GM23338 (cell line): Measurements from ENCODE around the gene ASPDH. TPM values are rescaled to one million over a fixed set of nuclear protein-coding genes. Genes with fewer than 3 reads are reported as not detected.

Source experiments
- ATAC-seq: fragments of 200-7000 bp; cut with Tn5 transposase; 3 replicates; pipeline ENCODE4 v1.9.1; 2020
- DNase-seq: peaks from one replicate; pipeline ENCODE4 v3.0.0-alpha.2; 2015; ENCODE audit warnings: low spot score
- H2AFZ ChIP-seq: fragments of 200-600 bp; sonication (generic); 2 replicates; pipeline ENCODE4 v1.8.0; 2016; ENCODE audit warnings: antibody characterized with exemption, mild to moderate bottlenecking, moderate library complexity
- H3F3A ChIP-seq: fragments of 200-600 bp; sonication (generic); replicated peaks from 2 replicates; pipeline ENCODE4 v1.8.0; 2017; ENCODE audit warnings: antibody characterized with exemption, mixed run types, low read depth
- H3K27ac ChIP-seq: fragments of 200-600 bp; sonication (generic); 2 replicates; pipeline ENCODE4 v1.6.1; 2016; ENCODE audit warnings: low read depth
- H3K27me3 ChIP-seq: fragments of 200-600 bp; sonication (generic); 2 replicates; pipeline ENCODE4 v1.8.0; 2016; ENCODE audit warnings: mild to moderate bottlenecking, mixed run types, moderate library complexity; ENCODE audit not compliant: insufficient read depth
- H3K36me3 ChIP-seq: fragments of 200-600 bp; sonication (generic); 2 replicates; pipeline ENCODE4 v1.8.0; 2016; ENCODE audit warnings: mild to moderate bottlenecking; ENCODE audit not compliant: insufficient read depth
- H3K4me1 ChIP-seq: fragments of 200-600 bp; sonication (generic); 2 replicates; pipeline ENCODE4 v1.8.0; 2016; ENCODE audit warnings: mild to moderate bottlenecking, moderate library complexity; ENCODE audit not compliant: insufficient read depth
- H3K4me2 ChIP-seq: fragments of 200-600 bp; sonication (generic); 2 replicates; pipeline ENCODE4 v1.7.1; 2017; ENCODE audit warnings: mixed run types
- H3K4me3 ChIP-seq: fragments of 200-600 bp; sonication (generic); 2 replicates; pipeline ENCODE4 v1.6.1; 2016; ENCODE audit warnings: mixed run types
- H3K79me2 ChIP-seq: fragments of 200-600 bp; sonication (generic); replicated peaks from 2 replicates; pipeline ENCODE4 v1.8.0; 2017; ENCODE audit warnings: mild to moderate bottlenecking; ENCODE audit not compliant: insufficient read depth
- H3K9me2 ChIP-seq: fragments of 200-600 bp; sonication (generic); 2 replicates; pipeline ENCODE4 v1.8.0; 2017; ENCODE audit not compliant: insufficient read depth
- H4K20me1 ChIP-seq: fragments of 200-600 bp; sonication (generic); replicated peaks from 2 replicates; pipeline ENCODE4 v1.8.0; 2017; ENCODE audit warnings: mild to moderate bottlenecking; ENCODE audit not compliant: insufficient read depth
- H3K27ac Mint-ChIP-seq: 2 replicates; pipeline ENCODE4 v1.8.0; 2020; ENCODE audit warnings: inconsistent platforms, mild to moderate bottlenecking, moderate library complexity, mixed read lengths
- H3K27me3 Mint-ChIP-seq: 3 replicates; pipeline ENCODE4 v1.8.0; 2022; ENCODE audit warnings: low read depth, mild to moderate bottlenecking, moderate library complexity, mixed read lengths, inconsistent platforms; ENCODE audit not compliant: insufficient read depth, poor library complexity
- H3K36me3 Mint-ChIP-seq: 3 replicates; pipeline ENCODE4 v1.8.0; 2021; ENCODE audit warnings: low read depth, mild to moderate bottlenecking, inconsistent platforms, moderate library complexity, mixed read lengths
- H3K4me1 Mint-ChIP-seq: 3 replicates; pipeline ENCODE4 v1.8.0; 2020; ENCODE audit warnings: mild to moderate bottlenecking, inconsistent platforms, mixed read lengths
- H3K4me3 Mint-ChIP-seq: 3 replicates; pipeline ENCODE4 v1.8.0; 2021; ENCODE audit warnings: moderate library complexity, mild to moderate bottlenecking, inconsistent platforms, mixed read lengths
- H3K9me3 Mint-ChIP-seq: 3 replicates; pipeline ENCODE4 v1.8.0; 2020; ENCODE audit warnings: moderate library complexity, mild to moderate bottlenecking, inconsistent platforms, mixed read lengths
- CREB1 ChIP-seq: fragments of 250-450 bp; sonication (Bioruptor Pico); IDR thresholded peaks from 2 replicates; pipeline ENCODE4 v1.5.0; 2020; ENCODE audit warnings: low read depth, mild to moderate bottlenecking, moderate library complexity
- EZH2 ChIP-seq: fragments of 200-600 bp; sonication (generic); IDR thresholded peaks from one replicate; pipeline ENCODE4 v1.8.0; 2017; ENCODE audit warnings: antibody characterized with exemption, mild to moderate bottlenecking, low read depth; ENCODE audit not compliant: unreplicated experiment
- EZH2phosphoT487 ChIP-seq: fragments of 200-600 bp; sonication (generic); IDR thresholded peaks from one replicate; pipeline ENCODE4 v1.8.1; 2018; ENCODE audit warnings: antibody characterized with exemption; ENCODE audit not compliant: unreplicated experiment
- JUNB ChIP-seq: IDR thresholded peaks from one replicate; pipeline ENCODE4 v1.6.1; 2016; ENCODE audit warnings: antibody characterized with exemption; ENCODE audit not compliant: unreplicated experiment
- POLR2AphosphoS5 ChIP-seq: IDR thresholded peaks from 2 replicates; pipeline ENCODE4 v1.6.1; 2016; ENCODE audit warnings: antibody characterized with exemption, low read depth
- STAT1 ChIP-seq: IDR thresholded peaks from one replicate; pipeline ENCODE4 v1.6.1; 2016; ENCODE audit warnings: antibody characterized with exemption; ENCODE audit not compliant: unreplicated experiment
- ZNF331 ChIP-seq: fragments of 250-450 bp; sonication (Bioruptor Pico); IDR thresholded peaks from 2 replicates; pipeline ENCODE4 v1.5.0; 2020; ENCODE audit warnings: low read depth, mild to moderate bottlenecking, moderate library complexity
- polyA plus RNA-seq: library from polyadenylated mRNA; unstranded; fragments of >200 nt; fragmentation: Nextera tagmentation; extraction: Ambion mirVana; gene quantifications from 2 replicates; pipeline ENCODE4 v1.2.1, GENCODE V29; 2016
- total RNA-seq: library from RNA; depleted of rRNA; stranded (reverse); fragments of >200 nt; shearing (Covaris generic); gene quantifications from 2 replicates; pipeline ENCODE4 v1.2.3, GENCODE V29; 2014
- TF ChIP-seq, protein P1 (sequence below): IDR thresholded peaks from one replicate; pipeline ENCODE4 v1.6.1; 2018; ENCODE audit warnings: antibody characterized with exemption; ENCODE audit not compliant: unreplicated experiment

The ASPDH gene
- total and polyA plus RNA-seq, 2 experiments from 2014 or later = not detected

DNA sequence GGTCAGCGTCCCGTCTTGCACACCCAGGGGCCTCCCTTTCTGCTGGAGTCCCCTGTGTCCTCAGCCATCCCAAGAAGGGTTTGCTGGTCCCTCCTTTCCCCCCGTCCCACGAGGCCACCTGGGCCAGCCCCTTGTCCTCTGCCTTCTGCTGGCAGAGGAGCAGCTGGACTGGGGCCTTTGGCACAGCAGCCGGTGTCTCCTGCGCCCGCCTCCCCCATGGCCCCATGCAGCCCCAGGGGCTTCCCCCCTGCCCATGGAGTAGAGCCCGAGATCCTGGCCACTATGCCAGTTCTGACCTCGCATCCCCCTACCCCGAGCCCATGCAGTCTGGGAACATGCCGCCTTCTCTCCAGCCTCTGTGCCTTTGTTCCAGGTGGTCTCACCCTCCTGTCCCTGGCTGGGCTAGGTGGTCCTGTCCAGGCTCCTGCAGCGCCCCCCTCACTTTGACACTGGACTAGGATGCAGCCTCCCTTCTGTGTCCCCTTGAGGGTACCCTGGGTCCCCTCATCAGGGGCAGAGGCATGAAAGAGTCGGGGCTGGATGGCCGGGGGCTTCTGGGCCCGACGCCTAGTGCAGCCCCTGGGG, 31.4 kb downstream of the ASPDH start:
- no peak overlapping the region for H3K4me3 ChIP-seq
- peaks cover 10% of the 10 kb centered on the region for H3K27me3 ChIP-seq
- peaks cover 19% of the 10 kb centered on the region for H3K79me2 ChIP-seq
- peaks cover 5% of the 10 kb centered on the region; the same call in 1 of the 2 replicates for H3K4me1 ChIP-seq
- no peaks in the 10 kb centered on the region for H3F3A ChIP-seq
- H2AFZ ChIP-seq = no peak overlapping the region
- no peak for TF ChIP-seq EZH2
- TF ChIP-seq, protein P1, sequence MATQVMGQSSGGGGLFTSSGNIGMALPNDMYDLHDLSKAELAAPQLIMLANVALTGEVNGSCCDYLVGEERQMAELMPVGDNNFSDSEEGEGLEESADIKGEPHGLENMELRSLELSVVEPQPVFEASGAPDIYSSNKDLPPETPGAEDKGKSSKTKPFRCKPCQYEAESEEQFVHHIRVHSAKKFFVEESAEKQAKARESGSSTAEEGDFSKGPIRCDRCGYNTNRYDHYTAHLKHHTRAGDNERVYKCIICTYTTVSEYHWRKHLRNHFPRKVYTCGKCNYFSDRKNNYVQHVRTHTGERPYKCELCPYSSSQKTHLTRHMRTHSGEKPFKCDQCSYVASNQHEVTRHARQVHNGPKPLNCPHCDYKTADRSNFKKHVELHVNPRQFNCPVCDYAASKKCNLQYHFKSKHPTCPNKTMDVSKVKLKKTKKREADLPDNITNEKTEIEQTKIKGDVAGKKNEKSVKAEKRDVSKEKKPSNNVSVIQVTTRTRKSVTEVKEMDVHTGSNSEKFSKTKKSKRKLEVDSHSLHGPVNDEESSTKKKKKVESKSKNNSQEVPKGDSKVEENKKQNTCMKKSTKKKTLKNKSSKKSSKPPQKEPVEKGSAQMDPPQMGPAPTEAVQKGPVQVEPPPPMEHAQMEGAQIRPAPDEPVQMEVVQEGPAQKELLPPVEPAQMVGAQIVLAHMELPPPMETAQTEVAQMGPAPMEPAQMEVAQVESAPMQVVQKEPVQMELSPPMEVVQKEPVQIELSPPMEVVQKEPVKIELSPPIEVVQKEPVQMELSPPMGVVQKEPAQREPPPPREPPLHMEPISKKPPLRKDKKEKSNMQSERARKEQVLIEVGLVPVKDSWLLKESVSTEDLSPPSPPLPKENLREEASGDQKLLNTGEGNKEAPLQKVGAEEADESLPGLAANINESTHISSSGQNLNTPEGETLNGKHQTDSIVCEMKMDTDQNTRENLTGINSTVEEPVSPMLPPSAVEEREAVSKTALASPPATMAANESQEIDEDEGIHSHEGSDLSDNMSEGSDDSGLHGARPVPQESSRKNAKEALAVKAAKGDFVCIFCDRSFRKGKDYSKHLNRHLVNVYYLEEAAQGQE = no peak
- no peak for TF ChIP-seq POLR2AphosphoS5
- no peak for TF ChIP-seq CREB1 (CRISPR knock-in tag)
- ATAC-seq (no peak), DNase-seq (no peak)
- no peak overlapping the region for H3K27ac ChIP-seq
- peaks cover 13% of the 10 kb centered on the region for H3K36me3 ChIP-seq
- no peaks in the 10 kb centered on the region for H3K27me3 Mint-ChIP-seq
- peaks cover 93% of the 10 kb centered on the region for H3K9me3 Mint-ChIP-seq
- H3K4me3 Mint-ChIP-seq = no peak overlapping the region
- H4K20me1 ChIP-seq = no peaks in the 10 kb centered on the region; the same call in 1 of the 2 replicates
- H3K4me1 Mint-ChIP-seq = no peaks in the 10 kb centered on the region
- no peak overlapping the region for H3K27ac Mint-ChIP-seq
- no peaks in the 10 kb centered on the region for H3K9me2 ChIP-seq
- H3K36me3 Mint-ChIP-seq = peaks cover 50% of the 10 kb centered on the region
- H3K4me2 ChIP-seq = no peak overlapping the region

DNA sequence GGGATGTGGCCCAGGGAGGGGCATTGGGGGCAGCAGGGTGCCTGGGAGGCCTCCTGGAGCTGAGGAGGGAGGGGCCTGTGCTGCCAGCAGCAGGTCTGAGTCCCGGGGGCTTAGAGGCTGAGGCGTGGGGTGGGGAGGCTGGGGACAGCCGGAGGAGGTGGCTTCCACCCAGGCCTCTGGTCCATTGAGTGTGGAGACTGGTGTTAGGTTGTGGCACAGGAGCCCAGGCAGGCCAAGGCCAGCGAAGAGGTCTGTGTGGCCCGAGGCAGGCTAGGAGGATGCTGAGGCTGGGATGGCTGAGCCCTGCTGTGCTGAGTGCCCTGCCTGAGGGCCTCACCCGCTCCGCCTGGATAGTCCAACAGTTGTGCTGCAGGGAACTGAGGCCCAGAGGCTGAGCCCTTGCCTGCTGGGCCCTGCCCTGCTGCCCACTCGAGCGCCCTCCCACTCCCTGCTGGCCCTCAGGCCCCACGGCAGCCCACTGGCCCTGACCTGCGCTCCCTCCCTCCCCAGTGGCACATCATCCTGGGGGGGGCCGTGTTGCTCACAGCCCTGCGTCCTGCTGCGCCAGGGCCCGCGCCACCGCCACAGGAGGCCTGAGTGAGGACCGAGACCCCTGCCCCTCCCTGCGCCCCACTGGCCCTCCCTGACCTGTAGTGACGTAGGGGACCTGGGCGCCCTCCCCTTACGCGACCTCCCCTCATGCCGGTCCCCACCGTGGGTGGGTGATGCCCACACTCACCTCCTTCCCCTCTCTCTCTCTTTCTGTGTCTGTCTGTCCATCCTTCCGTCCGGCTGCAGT, 32.2 kb downstream of the ASPDH start:
- H3K9me2 ChIP-seq = no peaks in the 10 kb centered on the region
- DNase-seq = no peak
- Mint-ChIP-seq H3K36me3 (peaks cover 48% of the 10 kb centered on the region), H3K27ac (no peak overlapping the region), H3K4me3 (no peak overlapping the region), H3K27me3 (peaks cover under 1% of the 10 kb centered on the region), H3K4me1 (no peaks in the 10 kb centered on the region), H3K9me3 (peaks cover 93% of the 10 kb centered on the region)
- peaks cover 10% of the 10 kb centered on the region; the same call in 1 of the 2 replicates for H3K4me1 ChIP-seq
- H4K20me1 ChIP-seq = no peaks in the 10 kb centered on the region; the same call in 1 of the 2 replicates
- H3K4me2 ChIP-seq = no peak overlapping the region
- H3F3A ChIP-seq = no peaks in the 10 kb centered on the region
- ATAC-seq = no peak
- peaks cover 25% of the 10 kb centered on the region for H3K79me2 ChIP-seq
- no peak overlapping the region for H2AFZ ChIP-seq
- TF ChIP-seq JUNB = no peak
- no peak for TF ChIP-seq POLR2AphosphoS5
- TF ChIP-seq ZNF331 (CRISPR knock-in tag) = no peak
- TF ChIP-seq EZH2 = no peak
- TF ChIP-seq EZH2phosphoT487 = no peak
- no peak for TF ChIP-seq STAT1
- no peak for TF ChIP-seq CREB1 (CRISPR knock-in tag)
- H3K27ac ChIP-seq = no peak overlapping the region
- peaks cover 12% of the 10 kb centered on the region for H3K36me3 ChIP-seq
- H3K4me3 ChIP-seq = no peak overlapping the region
- H3K27me3 ChIP-seq = peaks cover 5% of the 10 kb centered on the region; the same call in 1 of the 2 replicates
